NCI-H1694 (cell line): ENCODE measurements around the gene GOLGA6L10.
"Not testable (repeated sequence)": the region's sequence is repeated elsewhere in the genome, so short reads cannot be mapped to it uniquely, and the experiment has no call there.

Experiments used
- DNase-seq: peaks from one replicate; lab custom pipeline; 2025; lab: John Stamatoyannopoulos, UW

Gene GOLGA6L10

DNA sequence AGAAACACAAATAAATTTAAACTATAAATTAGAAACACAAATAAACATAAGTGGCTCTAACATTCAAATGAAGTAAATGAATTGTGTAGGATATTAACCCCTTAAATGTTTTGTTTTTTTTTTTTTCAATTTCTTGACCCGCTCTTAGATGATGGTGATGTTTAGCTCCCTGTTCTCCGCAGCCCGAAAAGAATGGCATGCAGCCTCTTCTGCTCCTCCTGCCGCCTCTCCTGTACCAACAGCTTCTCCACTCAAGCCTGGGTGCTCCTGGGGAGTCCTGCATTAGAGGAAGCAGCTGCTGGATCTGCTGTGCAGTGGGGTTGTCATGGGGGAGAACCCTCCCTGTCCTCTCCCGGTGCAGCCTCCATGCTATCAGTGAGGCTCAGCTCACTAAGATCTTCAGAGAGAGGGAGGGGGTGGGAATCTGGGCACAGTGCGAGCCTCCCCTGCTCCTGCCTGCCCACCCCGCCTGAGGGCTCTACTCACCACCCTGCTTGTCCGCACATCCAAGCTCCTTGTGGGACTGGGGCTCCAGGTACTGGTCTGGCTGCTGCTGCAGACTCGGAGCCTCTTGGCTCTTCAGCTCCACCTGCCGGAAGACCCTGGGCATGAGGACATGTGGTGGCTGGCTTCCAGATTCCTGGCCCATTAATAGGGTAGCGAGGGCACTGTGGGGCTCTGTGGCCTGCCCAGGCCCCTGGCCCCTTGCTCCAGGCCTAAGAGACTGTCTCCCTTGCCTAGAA is 6.5 kb downstream of the GOLGA6L10 start:
- DNase-seq: not testable (repeated sequence)

DNA sequence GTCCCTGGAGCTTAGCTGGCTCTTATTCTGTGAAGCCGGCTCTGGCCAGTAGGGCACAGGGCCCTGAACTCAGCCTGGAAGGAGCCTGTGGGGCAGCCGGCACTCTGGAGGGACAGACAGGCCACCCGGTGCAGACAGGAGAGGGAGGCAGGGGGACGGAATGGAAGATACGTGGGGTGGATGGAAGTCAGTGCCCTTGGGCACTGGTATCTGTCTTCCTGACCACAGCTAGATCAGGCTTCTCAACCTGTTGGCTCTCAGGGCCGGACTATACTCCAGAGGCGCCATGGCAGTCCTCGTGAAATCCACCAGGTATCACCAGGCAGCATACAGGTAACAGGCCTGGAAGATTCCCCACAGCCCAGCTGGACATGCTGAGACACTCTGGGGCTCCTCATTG is 10.7 kb downstream of the GOLGA6L10 start:
- not testable (repeated sequence) for DNase-seq

DNA sequence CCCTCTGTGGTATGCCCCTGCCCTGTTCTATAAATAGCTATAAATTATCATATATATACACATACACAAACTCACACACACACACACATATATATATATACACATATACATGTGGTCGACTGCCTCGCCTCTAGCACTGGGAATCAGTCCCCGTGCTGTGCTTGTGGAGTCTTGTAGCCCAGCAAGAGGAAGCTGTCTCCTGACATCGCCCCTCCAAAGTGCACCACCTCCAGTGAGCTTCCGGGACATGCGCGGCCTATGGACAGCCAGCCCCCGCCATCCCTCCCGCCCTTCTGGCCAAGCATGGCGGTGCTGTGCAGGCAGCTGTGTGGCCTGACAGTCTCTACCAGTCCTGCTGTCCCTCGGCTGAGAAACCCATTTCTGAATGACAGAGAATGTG is 11.2 kb downstream of the GOLGA6L10 start:
- not testable (repeated sequence) for DNase-seq

DNA sequence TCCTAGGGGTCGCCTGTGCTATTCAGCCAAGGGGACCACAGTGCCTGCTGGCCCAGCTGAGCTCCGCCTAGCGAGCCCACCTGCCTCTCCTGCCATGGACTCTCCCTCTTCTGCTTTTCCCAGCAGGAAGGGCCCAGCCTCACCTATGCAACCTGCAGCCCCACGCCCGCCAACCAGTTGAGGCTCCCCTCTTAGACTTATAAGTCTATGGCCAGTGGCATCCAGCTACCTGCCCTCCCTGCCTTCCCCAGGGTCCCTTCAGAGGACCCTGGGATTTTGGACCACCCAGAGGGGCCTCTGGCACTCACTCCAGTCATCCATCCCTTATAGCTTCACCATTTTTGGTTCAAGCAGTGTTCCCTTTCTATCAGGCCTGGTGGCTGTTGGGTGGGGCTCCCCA is 12.2 kb downstream of the GOLGA6L10 start:
- DNase-seq: not testable (repeated sequence)

DNA sequence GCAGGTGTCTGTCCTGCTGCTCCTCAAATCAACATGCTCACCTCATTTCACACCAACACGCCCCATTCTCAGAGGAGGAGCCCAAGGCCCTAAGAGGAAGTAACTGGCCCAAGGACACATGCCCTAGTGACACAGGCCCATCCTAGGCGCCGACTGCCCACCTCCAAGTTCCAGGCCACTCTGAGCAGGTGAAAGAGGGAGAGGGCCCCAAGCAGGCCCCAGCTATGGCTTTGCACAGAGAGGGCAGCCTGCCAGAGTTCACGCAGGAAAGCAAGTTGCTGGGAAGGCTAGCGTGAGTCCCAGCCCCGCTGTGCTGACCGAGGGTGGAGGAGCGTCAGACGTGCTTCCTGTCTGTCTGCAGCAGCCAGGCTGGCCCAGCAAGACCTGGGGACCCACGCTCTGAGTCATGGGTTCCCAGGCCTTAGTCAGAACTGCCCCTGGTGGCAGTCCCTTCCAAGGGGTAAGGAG is 13.1 kb downstream of the GOLGA6L10 start:
- DNase-seq: not testable (repeated sequence)

DNA sequence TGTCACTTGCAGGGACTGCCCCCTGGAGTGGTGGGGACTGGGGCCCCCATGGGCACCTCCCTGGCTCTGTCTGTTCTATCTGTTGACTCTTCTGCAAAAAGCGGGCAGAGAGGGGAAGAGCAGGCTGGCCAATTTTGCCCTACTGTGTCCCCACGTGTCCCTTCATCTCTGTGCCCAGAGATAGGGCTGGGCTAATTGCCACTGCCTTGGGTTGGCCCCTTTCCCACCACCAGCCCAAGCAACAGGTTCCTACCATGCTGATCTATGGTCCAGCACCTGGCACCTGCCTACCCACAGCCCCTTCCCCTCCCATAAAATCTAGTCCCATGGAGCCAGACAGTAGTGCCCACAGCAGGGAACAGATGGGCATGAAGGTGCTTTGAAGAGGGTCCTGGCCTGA is 14.3 kb downstream of the GOLGA6L10 start:
- not testable (repeated sequence) for DNase-seq

DNA sequence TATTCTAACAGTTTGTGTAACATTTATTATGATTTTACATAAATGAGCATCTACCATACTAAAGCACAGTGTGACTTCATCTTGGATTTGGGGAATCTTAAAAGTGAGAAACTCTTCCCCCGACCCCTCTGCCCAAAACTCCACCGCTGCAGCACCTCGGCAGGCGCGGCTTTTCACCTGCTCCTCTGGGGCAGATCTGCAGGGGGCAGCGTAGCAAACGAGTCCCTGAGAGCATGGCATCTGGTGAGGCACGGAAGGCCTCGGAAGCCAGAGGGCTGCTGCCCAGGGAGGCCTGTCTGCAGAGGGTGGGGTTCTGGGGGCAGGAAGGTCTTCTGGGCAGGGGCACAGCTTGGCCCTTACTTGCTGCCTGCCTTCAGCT is 14.7 kb downstream of the GOLGA6L10 start:
- not testable (repeated sequence) for DNase-seq

DNA sequence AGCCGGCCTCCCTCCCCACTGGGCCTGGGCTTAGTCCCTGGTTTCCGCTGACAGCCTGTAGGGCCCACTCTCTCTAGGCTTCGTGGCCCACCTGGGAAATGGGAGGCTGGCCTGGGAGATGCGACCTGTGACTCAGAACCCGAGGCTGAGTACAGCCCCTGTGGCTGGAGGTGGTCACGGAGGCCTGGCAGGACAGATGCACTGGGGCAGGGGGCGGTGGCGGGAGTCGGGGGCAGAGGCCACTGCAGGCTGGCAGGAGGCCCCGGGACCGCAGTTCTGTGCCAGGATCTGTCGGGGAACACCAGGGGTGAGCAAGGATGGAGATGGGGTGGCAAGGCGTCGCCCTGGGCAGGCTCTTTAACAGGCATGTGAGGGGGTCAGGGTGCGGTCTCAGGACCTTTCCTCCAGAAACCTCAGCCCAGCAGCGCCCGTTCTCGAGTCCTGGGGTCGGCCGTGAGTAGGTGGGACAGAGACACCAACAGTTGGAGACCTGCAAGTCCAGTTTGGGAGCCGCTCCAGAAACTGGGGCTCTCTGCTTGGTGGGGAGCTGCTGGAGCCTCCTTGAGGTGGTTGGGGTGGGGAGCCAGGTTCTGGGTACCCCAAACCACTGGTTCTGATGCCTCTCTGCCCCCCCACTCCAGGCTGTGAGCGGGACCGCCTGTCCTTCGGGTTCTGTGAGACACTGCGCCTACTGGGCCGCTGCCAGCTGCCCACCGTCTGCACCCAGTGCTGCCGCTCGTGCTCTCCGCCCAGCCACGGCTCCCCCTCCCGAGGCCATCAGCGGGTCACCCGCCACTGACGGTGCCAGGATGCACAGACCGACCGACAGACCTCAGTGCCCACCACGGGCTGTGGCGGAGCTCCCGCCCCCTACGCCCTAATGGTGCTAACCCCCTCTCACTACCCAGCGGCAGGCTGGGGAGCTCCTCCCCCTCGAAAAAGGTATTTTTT is 15.4 kb downstream of the GOLGA6L10 start:
- DNase-seq: not testable (repeated sequence)

DNA sequence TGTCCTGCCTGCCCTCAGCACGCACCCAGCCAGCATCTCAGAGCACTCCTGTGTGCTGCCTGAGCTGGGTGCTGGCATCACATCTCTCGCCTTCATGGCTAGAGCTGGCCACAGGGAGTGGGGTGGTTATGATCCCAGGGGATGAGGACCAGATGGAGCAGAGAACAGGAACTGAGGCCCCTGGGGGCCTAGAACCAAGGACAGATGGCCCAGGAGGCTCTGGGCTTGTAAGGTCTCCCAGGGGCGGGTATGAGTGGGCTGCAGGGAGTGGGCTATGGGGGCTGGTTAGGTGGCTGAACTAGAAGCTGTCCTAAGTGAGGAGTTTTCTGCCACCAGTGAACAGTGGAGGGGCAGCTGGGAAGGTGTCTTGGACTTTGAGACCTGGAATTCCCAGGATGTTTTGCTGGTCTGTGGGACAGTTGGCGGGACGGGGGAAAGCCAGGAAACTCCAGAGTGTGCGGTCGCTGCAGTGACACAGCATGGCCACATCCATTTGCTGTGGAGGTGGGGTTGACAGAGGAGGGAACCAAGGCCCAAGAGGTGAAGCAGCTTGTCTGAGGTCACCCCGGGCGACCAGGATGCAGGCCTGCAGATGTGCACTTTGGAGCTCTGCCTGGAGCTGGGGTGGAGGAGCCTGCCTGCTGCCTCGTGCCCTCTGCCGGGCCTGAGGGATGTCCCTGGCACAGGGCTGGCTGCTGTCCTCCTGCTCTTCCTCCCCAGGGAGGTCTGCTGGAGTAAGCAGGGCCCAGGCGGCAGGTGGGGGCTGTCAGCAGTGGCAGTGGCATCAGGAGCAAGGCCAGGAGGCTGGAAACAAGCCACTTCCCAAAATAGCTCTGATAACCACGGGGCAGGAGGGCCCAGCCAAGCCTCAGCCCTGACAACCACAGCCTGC is 16.3 kb downstream of the GOLGA6L10 start:
- DNase-seq: not testable (repeated sequence)

DNA sequence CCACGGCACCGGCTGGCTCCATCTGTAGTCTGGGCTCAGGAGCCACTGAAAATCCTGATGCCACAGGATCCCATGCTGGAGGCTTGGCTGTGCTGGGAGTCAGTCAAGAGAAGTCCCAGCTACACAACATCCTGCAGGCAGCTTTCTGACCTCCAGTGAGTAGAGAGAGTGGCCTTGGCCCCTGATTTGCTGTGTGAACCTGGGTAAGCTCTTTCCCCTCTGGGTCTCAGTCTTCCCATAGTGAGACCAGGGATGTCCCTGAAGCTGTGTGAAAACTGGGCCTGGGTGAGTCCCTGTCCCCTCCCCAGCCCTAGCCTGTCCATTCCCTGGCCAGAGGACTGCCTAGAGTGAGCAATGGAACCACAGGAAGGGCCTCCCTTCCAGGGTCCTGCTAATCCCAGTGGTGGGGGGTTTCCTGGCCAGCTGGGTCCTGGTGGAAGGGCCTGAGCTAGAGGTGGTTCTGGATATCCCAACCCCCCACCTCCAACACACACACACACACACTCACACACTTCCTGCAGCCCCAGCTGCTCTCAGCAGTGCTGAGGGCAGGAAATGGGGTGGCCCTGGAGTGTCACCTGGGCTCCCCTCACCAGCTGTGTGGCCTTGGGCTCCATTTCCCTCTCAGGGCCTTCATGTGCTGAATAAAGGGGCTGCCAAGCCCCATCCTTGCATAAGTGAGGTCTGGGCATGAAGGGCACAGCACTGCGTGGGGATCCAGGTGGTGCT is 17.5 kb downstream of the GOLGA6L10 start:
- not testable (repeated sequence) for DNase-seq

DNA sequence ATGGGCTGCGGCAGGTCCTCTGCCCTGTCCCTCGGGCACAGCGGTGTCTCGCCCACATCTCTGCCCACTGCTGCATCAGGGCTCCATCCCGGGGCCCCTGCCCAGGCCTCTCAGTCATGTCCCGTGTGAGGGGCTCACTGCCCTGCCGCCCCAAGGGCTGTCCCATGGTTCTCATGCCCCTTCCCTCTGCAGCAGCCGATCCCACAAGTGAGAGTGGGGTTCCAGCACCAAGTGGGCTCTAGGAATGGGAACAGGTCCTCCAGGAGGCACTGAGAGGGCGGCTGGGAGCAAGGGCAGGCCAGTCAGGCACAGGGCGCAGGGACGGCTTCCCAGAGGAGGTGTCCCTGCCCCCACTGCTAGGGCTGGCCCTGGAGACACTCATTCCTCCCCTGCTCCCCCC is 18.4 kb downstream of the GOLGA6L10 start:
- not testable (repeated sequence) for DNase-seq

DNA sequence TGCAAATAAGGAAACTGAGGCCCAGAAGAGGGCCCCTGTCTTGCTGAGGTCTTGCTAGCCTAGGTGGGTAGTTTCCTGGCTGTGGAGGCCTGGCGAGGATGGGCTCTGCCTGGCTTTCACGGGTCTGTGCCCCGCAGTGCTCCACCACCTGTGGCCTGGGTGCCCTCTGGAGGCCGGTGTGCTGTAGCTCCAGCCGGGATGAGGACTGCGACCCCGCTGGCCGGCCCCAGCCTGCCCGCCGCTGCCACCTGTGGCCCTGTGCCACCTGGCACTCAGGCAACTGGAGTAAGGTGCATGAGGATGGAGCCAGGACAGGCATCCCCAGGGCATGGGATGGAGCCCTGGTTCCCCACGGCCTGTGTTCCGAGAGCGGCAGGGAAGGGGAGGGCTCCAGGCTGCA is 20.2 kb downstream of the GOLGA6L10 start:
- DNase-seq: not testable (repeated sequence)

DNA sequence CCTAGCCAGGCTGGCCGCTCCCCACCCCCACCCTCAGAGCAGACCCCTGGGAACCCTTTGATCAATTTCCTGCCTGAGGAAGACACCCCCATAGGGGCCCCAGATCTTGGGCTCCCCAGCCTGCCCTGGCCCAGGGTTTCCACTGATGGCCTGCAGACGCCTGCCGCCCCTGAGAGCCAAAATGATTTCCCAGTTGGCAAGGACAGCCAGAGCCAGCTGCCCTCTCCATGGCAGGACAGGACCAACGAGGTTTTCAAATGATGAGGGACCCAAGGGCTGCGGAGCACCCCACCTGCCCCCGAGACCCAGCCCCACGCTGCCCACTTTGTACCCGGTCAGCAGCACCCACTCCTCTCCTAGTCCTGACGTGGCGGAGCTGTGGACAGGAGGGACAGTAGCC is 21.9 kb downstream of the GOLGA6L10 start:
- DNase-seq: not testable (repeated sequence)

DNA sequence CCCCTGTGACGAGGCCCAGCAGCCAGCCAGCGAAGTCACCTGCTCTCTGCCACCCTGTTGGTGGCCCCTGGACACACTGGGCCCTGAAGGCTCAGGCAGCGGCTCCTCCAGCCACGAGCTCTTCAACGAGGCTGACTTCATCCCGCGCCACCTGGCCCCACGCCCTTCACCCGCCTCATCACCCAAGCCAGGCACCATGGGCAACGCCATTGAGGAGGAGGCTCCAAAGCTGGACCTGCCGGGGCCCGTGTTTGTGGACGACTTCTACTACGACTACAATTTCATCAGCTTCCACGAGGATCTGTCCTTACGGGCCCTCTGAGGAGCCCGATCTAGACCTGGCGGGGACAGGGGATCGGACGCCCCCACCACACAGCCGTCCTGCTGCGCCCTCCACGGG is 22.4 kb downstream of the GOLGA6L10 start:
- DNase-seq: not testable (repeated sequence)

DNA sequence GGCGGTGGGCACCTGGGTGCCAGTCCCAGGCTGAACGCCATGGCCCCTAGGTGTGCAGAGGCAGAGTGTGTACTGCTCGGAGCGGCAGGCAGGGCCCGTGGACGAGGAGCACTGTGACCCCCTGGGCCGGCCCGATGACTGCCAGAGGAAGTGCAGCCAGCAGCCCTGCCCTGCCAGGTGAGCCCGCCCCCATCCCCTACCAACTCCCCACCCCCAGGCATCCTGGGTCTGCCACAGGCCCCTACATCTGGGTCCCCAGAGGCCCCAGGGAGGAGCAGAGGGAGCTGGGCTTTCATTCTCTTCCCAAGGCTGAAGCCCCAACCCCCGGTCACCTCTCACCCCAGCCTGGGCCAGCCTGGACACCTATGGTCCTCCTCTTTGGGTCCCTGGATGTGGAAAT is 23.6 kb downstream of the GOLGA6L10 start:
- DNase-seq: not testable (repeated sequence)

DNA sequence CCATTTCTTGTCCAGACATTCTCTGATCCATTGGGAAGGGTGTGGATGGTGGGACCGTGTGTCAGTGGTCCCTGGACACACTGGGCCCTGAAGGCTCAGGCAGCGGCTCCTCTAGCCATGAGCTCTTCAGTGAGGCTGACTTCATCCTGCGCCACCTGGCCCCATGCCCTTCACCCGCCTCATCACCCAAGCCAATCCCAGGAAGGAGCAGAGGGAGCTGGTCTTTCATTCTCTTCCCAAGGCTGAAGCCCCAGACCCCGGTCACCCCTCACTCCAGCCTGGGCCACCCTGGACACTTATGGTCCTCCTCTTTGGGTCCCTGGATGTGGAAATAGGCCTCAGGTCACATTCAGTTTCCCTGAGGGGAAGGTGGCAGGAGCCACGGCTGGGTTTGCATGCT is 24.4 kb downstream of the GOLGA6L10 start:
- not testable (repeated sequence) for DNase-seq

DNA sequence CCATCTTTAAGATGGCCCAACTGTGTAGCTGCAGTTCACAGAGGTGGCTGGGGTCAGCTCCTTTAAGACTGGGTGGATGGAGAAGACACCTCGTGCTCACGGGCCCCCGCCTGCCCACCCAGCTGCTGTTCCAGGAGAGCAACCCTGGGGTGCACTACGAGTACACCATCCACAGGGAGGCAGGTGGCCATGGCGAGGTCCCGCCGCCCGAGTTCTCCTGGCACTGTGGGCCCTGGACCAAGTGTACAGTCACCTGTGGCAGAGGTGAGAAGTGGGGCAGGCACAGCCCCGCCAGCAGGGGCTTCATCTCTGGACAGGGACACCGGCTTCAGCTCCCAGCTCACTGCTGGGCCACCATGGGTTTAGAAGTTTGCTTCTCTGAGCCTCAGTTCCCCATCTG is 26.8 kb downstream of the GOLGA6L10 start:
- not testable (repeated sequence) for DNase-seq

DNA sequence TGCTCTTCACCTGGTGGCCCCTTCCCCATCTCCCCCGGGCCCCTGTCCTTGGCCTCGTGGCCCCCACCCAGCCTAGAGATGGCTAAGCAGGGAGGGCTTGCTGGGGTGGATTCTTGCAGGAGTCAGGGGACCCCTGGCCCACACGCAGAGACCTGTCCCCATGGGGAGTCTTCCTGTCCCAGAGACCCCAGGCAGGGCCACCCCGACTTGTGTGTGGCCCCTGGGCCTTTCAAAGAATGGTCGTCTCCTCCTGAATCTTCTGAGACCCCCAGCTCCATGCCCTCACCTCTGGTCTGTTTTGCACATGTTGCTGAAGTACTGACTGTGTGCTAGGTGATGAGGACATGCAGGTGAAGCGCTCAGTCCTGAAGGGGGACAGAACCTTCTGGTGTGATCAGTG is 28.4 kb downstream of the GOLGA6L10 start:
- not testable (repeated sequence) for DNase-seq

DNA sequence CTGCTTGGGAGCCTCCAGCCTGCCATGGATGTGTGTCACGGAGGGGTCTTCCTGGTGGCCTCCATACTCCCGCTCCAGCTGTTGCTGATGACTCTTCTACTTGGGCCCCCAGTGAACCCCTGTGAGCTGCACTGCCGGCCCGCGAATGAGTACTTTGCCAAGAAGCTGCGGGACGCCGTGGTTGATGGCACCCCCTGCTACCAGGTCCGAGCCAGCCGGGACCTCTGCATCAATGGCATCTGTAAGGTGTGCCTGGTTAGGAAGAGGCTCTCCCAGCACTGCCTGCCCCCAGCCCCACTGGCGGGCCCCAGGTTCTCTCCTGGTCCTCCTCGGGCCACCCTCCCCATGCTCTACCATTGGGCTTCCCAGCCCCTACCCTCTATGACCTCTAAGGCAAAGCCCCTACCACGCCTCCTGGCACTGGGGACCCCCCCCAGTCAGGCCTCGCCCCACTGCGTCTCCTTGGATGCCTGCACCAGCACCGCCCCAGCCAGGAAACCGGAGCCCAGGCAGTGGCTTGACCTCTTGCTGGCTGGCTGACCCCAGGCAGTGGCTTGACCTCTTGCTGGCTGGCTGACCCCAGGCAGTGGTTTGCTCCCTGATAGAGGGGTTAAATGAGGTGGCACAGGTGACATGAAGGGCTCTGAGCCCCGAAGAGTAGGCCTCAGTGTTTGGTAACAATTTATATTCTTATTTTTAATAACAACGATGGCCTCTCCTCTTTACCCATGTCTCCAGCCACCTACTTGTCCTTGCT is 29.6 kb downstream of the GOLGA6L10 start:
- not testable (repeated sequence) for DNase-seq

DNA sequence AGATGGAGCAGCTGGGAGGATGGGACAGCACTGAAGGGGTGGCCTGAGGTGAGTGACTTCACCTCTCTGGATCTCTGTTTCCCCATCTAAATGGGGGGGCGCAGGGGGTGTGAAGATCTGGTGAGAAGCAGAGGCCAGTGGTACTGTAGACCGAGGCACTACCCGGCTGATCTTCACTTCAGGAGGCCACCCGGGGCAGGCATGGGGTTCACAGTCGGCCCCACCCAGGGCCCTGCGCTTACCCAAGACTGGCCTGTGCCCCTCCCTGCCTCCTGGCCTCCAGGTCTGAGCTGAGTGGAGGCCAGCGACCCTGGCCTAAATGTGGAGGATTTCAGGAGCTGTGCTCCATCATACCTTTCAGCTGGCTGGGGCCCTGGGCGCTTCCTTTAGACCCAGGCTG is 31.0 kb downstream of the GOLGA6L10 start:
- not testable (repeated sequence) for DNase-seq
